ENCODE measurements around the gene WNT3A.

- TF ChIP-seq PBX3 (CRISPR knock-in tag; IDR thresholded peaks at IDR 0.05) = no peak
- TF ChIP-seq CTCF (tag by site-specific recombination; IDR thresholded peaks at IDR 0.05) = no peak
These were observed 5.8 kb downstream of the WNT3A start for GRCh38 chr1:228012555-228012954.
